HG03457 (cell line): ENCODE data around the gene H3-3A.
A peak's percentile ranks its signal among the peaks of the same experiment; 100 is the strongest.

Experiments
- ATAC-seq: cut with Tn5 transposase; IDR thresholded peaks from one replicate; pipeline ENCODE4 v1.9.1; 2021; ENCODE audit warnings: moderate number of reproducible peaks; ENCODE audit not compliant: unreplicated experiment

The H3-3A gene

DNA sequence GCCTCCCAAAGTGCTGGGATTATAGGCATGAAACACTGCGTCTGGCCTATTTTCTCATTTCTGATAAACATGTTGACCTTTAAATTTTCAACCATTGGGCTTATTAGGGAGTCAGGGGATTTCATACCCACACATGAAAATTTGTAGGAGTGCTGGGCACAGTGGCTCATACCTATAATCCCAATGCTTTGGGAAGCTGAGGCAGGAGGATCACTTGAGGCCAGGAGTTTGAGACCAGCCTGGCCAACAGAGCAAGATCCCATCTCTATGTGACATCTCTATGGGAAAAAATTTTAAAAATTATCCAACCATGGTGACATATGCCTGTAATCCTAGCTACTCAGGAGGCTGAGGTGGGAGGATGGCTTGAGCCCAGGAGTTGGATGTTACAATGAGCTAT lies 10.5 kb upstream of the H3-3A start:
- ATAC-seq = no peak

DNA sequence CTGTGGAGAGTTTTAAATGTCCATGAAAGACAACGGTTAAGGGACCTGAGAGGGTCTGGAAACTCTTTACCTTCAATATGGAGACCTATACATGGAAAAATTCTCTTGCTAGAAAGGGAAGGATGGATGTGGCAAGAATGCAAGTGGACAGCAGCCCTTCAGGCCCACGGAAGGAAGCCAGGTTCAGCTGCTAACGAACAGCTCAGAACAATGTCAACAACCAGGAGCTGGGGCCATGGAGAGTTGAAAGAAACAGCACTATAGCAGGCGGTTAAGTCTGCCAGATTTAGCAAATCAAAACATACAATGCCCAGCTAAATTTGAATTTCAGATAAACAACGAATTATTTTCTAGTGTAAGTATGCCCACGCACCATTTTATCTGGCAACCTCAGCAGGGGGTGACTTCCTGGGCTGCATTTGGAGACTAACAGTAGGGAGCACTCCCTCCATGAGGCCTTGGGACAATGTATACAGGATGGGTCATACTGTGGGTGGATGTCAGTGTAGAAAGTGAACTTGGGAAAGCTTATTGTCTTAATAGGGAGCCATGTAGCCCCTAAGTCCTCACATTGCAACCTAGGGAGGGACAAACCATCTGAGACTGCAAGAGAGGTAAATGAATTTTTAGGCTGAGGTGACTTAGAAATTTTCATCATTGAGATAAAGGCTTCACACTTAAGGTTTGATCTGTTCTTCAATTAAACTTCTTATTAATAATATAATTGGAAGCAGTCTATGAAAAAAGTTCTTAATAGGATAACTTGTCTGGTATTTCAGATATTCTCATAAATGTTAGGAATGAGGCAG lies 7.8 kb upstream of the H3-3A start:
- ATAC-seq = no peak

DNA sequence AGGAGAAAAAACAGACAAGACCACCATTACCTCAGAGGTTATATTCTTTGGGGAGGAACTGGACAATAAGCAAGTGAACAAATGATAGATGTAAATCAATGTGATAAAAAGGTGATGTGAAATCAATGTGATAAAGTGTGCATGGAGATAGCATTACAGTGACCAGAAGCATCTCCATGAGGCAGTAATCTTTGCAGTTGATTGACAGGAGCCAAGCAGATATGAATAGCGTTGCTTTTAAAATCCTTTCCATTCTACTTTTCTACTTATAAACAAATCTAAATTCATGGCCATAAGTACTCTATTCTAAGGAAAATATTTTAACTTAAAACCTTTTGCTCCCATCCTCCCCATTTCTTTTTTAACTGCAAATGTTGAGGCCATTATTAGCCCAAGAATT lies 2.8 kb upstream of the H3-3A start:
- ATAC-seq = no peak

DNA sequence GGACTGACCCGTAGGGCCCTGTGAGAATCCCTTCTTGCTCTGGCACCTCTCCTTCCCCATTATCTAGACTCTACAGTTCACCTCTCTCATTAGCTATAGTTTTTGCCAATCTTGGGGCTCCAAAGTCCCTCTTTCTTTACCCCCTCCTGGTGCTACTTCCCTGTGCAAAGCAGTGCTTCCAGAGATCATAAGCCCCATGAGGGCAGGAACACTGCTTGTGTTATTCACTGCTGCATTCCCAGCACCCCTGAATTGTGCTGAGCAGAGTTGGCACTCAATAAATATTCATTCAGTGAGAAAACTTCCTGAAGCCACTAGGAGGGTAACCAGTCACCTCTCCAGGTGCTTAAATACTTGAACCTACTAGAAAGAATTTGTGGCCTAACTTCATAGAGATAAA lies 2.1 kb upstream of the H3-3A start:
- ATAC-seq = no peak

DNA sequence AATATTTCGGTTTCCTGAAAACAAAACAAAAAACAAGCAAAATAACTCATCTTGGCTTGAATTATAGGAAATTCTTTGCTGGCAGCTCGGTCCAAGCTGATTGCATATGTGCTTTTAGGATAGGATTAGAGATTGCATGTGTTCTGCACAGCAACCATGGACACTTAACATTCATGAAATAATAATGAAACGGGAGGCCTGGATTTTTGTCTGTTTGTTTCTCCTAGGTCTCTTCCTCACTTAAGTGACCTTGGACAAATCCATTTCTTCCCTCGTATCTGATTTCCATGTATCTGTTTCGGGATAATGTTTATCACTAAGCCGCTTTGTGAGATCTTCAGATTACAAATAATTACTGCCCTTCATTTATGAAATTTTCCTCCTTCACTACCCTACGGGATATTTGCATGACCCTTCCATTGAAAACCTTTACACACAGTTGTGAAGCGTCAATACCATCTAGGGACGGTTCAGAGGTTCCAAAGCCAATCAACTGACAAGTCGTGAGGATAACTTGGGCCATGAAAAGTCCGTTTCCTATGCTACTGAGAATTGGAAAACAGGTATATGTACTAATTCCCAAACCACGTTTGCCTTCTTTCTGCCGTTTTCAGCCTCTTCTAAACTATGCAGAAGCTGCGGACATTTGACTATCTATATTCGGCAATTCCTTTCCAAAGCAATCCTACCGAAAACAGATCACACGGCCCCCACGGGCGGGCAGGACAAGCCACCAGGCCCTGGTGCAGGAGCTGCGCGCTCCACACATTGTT lies 1.3 kb upstream of the H3-3A start:
- peak; percentile 12 for ATAC-seq

DNA sequence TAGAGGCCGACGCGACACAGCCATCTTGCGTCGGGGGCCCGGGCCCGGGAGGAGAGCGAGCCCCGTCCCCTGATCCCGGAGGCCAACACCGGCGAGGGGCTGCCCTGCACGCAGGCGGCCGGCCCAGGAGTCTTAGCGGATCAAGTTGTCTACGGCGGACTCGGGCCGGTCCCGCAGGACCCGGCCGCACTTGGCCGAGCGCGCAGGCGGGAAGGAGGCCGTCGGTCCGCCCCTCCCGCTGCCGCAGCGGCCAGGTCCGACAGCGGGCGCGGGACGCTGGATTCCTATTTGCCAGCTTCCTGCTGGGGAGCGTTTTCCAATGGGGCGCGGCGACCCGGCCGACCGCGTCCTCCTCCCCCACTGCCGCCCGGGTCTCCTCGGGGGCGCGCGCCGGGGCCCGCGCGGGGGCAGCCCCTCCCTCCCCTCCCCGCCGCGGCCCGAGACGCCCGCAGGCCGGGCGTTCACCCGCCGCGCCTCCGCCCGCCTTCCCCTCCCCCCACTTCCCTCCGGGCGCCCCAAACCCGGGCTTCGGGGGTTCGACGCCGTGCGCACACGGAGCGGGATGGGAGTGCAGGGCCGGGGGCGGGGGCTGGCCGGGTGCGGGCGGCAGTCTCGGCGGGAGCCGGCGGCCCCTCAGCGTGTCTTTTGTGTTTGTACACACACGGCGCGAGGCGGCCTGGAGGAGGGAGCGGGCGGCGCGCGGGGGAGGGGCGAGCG lies 517 bp upstream of the H3-3A start:
- peak; percentile 39 for ATAC-seq

DNA sequence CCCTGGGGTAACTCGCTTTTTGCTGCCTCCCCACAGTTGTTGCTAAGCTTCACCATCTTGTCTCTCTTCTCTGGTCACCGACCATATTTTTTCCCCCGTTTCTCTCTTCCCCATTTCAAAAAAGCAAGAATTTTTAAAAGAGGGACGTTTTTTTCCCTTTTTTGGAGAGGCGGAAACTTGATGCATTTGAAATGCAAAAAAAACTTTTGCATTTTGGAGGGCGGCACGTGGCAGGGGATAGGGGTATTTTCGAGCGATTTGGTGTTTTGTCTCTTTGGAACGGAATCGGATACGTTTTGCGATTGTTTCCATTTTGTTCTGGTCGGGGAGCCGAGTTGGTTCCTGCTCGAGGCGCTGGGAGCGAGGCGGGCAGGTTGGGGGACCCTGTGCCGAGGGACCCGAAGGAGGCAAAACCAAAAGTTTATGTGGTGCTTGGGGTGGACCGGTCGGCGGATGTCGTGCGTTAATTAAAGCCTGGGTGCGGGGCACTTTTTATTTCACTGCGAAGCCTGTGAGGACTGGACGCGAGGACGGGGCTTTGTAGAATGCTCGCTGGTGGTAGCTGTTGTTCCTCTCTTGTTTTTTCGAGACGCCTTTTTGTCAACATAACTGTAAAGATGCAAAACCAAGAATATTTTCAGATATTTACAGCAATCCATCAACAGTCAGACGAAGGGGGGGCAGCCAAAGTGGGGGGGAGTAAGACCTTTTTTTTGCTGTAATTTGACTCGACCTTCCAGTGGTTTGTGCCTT lies 884 bp downstream of the H3-3A start:
- no peak for ATAC-seq

DNA sequence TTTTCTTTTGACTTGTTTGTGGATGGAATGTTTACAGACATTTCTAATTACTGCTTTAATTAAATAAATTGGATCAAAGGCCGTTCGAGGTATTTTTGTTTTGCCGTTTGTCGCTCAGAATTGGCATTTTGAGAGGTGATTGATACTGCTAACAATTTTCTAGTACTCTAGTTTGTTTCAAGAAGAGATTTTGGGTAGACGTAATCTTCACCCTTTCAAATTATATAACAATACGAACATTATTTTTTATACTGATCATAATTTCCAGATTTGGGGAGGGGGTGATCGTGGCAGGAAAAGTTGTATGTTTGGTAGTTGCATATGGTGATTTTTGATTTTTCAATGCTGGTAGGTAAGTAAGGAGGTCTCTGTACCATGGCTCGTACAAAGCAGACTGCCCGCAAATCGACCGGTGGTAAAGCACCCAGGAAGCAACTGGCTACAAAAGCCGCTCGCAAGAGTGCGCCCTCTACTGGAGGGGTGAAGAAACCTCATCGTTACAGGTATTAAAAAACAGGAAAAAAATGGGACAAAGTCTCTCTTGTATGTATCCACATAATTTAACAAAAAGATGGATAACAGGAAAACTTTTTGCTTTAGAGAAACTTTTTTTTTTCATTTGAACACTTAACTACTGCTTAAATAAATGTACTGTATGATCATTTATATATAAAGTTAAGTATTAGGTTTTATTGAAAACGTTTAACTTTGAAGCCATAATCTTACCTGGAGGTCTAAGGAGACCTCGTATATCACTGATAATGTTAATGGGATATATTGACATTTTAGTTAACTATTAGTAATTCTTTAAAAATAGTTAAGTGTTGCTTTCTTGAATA lies 1.7 kb downstream of the H3-3A start:
- no peak for ATAC-seq

DNA sequence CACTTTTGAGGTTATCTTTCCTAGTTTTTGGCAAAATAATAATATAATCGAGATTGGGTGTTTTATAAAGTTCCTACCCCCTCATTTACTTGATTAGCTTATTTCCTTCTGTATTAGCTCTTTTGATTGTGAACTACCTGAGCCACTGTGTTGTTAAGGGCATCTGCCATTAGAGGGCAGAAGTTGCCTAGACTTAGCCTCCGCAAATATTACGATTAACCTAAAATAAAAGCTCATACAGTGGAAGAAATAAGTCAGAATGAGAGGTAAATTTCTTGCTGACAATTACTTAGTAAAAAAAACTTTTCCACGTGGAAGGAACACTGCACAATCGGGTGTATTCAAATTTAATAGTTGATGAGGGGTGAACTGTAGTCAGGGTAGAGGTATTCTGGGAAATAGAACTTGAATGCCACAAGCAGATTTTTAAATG lies 2.3 kb downstream of the H3-3A start:
- no peak for ATAC-seq

DNA sequence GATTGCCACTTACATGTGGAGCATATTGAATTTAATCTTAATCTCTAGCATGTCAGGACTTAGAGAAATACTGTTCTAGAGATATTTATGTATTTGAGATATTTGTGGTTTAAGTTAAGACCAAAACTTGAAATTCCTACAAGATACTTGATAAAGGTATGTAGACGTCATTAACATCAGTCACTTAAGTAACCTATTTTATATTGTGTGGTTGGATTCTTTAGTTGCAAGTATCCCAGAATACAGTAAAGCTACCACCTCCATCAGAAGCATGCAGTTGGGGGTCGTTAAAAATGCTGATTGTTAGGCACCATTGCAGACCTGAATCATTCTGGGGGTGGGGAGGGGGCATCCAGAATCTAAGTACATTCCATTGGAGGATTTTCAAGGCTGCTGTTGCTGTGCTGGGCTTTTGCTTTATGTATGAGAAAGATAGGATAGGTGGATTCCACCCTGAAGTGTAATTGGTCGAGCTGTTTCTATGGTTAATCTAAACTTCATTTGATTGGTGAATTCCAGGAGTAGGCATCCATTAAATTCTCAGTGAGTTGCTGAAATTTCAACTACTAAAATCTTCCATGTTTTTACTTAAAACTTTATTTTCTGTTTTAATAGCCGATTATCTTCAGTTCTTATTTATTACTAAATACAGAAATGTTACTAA lies 4.0 kb downstream of the H3-3A start:
- no peak for ATAC-seq

DNA sequence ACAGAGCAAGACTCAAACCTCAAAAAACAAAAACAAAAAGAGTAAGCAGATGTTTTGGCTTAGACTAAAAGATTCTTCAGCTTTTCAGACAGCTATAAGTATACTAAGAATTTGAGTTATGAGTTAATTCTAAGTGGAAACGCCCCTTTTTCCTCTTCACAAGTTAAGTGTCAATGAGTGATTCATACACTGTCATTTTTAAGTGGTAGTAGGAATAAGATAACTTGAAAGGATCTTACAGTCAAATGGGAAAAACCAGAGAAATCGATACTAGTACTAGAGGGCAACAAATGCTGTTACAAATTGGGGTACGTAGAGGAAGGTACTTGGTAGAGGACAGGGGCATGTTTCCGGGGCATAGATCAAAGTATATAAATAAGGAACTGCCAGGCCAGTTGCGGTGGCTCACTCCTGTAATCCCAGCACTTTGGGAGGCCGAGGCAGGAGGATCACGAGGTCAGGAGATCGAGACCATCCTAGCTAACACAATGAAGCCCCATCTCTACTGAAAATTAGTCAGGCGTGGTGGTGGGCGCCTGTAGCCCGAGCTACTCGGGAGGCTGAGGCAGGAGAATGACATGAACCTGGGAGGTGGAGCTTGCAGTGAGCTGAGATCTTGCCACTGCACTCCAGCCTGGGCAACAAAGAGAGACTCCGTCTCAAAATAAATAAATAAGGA lies 7.4 kb downstream of the H3-3A start:
- ATAC-seq = no peak

DNA sequence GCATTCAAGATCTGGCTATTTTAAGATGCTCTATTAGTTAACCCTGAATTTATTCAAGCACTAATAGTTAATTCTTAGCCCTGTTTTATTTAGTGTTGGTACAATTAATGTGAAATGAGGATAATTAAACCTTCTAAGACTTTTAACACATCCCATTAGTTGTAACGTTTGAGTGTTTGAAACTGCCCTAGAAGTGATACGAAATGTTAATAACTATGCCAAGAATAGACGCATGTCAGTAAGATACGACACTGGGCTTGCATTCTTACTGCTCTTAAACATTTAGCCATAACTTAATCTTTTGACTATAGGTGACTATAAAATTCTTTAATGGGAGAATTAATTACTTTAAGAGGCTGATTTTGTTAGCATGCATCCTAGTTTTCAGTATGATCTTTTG lies 9.8 kb downstream of the H3-3A start:
- no peak for ATAC-seq

DNA sequence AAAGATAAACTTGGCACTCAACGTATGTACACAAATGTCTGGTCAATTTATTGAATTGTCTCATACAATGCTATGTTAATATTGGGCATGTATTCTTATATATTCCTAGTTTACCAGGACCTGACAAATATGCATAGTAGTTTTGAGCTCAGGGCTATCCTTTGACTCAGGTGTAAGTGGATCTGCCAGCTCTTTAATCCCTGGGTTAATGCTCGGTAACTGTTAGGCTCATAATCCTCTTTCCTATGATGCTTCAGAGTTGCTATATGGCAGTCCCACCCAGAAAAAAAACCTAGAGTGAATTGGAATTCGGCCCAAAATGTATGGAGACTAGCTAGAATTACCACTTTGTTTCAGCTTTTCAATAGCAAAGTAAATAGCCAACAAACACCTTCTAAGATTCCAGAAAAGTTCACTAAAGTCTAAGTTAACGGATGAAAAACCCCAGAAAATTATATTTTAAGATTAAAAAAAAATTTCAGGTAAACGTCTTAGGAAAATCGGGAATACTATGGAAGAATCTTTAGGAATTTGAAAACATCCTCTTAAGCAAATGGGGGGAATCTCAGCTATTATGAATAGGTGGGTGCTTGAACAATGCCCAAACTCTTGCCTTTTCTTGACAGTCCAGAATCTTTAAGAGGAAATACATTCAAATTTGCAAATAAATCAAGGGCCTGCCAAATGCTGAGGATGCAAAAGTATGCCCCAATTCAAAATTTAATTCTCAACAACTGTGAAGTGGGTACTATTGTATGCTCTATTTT lies 10.9 kb downstream of the H3-3A start:
- ATAC-seq = no peak

DNA sequence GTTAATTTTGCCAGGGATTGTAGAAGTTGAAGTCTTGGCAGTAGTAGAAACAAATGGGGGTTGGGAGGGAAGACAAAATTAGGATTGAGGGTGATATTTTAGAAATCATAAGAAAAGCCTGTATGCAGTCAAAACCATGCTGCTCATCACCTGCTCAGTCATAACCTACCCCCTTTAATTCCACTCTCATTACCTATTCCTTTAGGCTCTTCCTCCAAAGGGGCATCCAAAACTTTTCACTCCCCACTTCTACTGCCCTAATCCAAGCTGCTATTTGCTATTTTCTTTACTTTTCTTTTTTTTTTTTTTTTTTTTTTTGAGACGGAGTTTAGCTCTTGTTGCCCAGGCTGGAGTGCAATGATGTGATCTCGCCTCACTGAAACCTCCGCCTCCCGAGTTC lies 11.5 kb downstream of the H3-3A start:
- ATAC-seq = no peak

DNA sequence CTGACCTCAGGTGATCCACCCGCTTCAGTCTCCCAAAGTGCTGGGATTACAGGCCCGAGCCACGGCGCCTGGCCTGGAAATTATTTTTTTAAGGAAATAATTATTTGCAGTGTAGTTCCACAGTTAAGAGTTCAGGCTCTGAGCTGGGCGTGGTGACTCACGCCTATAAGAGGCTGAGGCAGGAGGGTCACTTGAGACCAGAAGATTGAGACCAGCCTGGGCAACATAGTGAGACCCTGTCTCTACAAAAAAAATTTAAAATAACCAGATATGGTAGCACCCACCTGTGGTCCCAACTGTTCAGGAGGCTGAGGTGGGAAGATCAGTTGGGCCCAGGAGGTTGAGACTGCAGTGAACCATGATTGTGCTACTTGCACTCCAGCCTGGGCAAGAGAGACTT lies 13.9 kb downstream of the H3-3A start:
- ATAC-seq = no peak

DNA sequence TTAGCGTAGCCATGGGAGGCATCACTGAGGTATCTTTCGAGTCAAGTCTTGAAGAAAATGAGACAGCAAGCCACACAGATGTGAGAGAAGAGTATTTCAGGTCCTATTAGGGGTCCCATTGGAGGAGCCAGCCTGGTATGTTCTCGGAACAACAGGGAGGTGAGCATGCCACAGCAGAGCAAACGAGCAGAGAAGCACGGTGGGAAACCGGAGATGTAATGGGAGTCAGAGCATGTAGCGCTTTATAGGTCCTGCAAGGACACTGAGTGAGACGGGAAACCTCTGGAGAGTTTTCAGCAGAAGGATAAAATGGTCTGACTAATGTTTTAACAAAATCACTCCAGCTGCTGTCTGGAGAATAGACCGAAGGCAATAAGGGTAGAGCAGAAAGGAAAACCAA lies 15.9 kb downstream of the H3-3A start:
- no peak for ATAC-seq

DNA sequence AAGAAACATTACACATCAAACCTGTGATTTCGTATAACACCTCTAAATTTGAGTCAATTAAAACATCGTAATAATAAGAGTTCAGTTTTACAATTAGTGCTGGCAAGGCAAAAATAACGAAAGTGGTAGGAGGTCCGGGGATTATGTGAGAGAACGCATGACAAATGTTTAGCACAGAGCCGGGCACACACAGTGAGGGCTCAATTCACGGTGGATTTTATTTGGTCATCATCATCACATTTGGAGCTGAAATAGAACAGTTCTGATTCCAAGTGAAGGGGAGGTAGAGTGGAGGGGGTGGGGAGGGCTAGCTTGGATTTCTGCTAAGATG lies 20.0 kb downstream of the H3-3A start:
- ATAC-seq = no peak

DNA sequence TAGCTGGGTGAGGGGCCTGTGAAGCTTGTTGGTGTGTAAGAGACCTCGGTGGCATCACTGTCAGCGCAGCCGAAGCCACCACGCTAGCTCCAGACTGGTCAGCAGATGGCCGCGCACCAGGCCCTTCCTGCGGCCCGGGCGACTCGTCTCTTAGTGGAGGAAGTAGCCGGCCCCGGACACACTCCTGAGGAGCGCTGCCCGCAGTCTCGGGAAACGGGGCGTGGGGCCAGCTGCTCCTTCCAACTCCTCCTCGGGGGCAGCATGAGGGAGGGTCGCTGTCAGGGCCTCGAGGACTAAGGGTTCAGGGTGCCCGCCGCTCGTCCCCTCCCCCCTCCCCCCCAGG lies 20.4 kb downstream of the H3-3A start:
- ATAC-seq = no peak
